Pancreas (tissue), 10 donors: Measurements from ENCODE around the gene TRPC4AP. TPM values are rescaled to one million over a fixed set of nuclear protein-coding genes. Genes with fewer than 3 reads are reported as not detected.
"Not testable (repeated sequence)": the region's sequence is repeated elsewhere in the genome, so short reads cannot be mapped to it uniquely, and the experiment has no call there.

Source experiments
- ATAC-seq, 4 donors: fragments of 200-7000 bp; cut with Tn5 transposase; one replicate each; pipeline versions ENCODE4 v1.8.0 to v1.9.1; 2020; ENCODE audit warnings: mild to moderate bottlenecking in 4 of 4, moderate library complexity in 4 of 4
- DNase-seq, 6 donors: peaks; one replicate each; pipeline ENCODE4 v3.0.0-alpha.2; 2020
- FAIRE-seq: peaks from 2 replicates; lab custom pipeline; 2012; peaks lifted over from hg19 to GRCh38; lab: Jason Lieb, UNC
- H3K27ac ChIP-seq, 4 donors: fragments of 200-600 bp; sonication (generic); 1 replicate in 3 of 4; 2 replicates in 1 of 4; pipeline versions ENCODE4 v1.5.0 to v1.8.0; 2020
- H3K27me3 ChIP-seq, 4 donors: fragments of 200-600 bp; one replicate each; pipeline ENCODE4 v1.8.0; 2021
- H3K36me3 ChIP-seq, 3 donors: fragments of 200-600 bp; sonication (generic) in 1 of 3; one replicate each; pipeline versions ENCODE4 v1.5.0 to v1.8.0; 2020 to 2021
- H3K4me1 ChIP-seq, 3 donors: fragments of 200-600 bp; one replicate each; pipeline ENCODE4 v1.8.0; 2021
- H3K4me3 ChIP-seq, 4 donors: fragments of 200-600 bp; sonication (generic) in 2 of 4; one replicate each; pipeline versions ENCODE4 v1.5.0 to v1.8.0; 2020 to 2021
- H3K9me3 ChIP-seq, 4 donors: fragments of 200-600 bp; one replicate each; pipeline ENCODE4 v1.8.0; 2021
- WGBS, 2 donors: extraction: QIAGEN DNeasy Blood & Tissue Kit; methylation state at CpG; one replicate each; pipeline ENCODE4 v1.1.7; 2013; 5-methylcytosine and 5-hydroxymethylcytosine counted together
- intact Hi-C, 3 donors: fragments of 100-400 bp; cut with DNase I; formaldehyde crosslinking; loops; one replicate each; pipeline versions ENCODE4 v1.11.1 to v1.14.2; 2022
- polyA plus RNA-seq, 2 donors: library from polyadenylated mRNA; stranded (reverse); fragments of 200-250 nt; gene quantifications; one replicate each; pipeline ENCODE4 v1.2.3, GENCODE V29; 2013
- total RNA-seq, 6 donors: library from RNA; stranded (reverse); fragmentation: NEBNext Ultra II Directional in 4 of 6; extraction: Animal tissue kit (Norgen Biotek cat#: 25700) in 4 of 6; gene quantifications; one replicate each; pipeline versions ENCODE4 v1.2.1 to v1.2.4, GENCODE V29; 2021 to 2023
- TF ChIP-seq, protein P1 (sequence below), 4 donors: fragments of 200-600 bp; sonication (generic) in 3 of 4; IDR thresholded peaks; one replicate each; pipeline versions ENCODE4 v1.5.0 to v1.8.0; 2021; ENCODE audit warnings: antibody characterized with exemption in 4 of 4
- donor health status: healthy with polysubstance abuse.
- donor health status: DM: no; HTN: no; CAD: no; lungs with moderate emphysema.
- donor health status: DM: no; HTN: no; CAD: no.
- donor health status: control.
- donor health status: control.
- donor health status: Bipolar disorder and iron deficiency.
- donor health status: DM: yes; HTN: yes; CAD: no.
- donor health status: DM: no; HTN: no; CAD: no.
- donor health status: DM: no; HTN: no; CAD: no.
- donor health status: DM: yes; HTN: yes; CAD: no.

TRPC4AP gene
- total and polyA plus RNA-seq, 8 donors, result 30.7 to 43.1 (median 34.0) TPM

DNA sequence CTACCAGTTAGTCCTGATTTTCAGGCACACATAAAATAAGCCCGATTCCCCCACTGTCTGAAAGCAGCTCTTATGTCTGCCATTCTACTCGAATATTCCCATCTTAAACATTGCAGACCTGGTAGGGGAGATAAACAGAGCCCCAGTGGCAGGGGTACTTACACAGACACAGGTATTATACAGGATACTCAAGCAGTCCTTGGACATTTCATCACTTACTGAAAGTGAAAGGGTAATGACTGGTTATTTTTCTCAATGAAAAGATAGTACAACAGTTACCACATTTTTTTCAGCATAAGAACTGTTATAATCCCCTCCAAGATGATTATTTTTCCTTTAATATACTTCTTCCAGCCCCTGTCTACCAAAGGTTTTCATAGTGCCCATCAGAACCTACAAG, 37.8 kb downstream of the TRPC4AP start:
- WGBS, 2 donors, result 60 to 73% methylated on average over 2 of the region's 2 CpGs
- Histone ChIP-seq H3K36me3 (no peaks in the 10 kb centered on the region), H3K4me1 (peaks cover 0 to 7% (median 0%) of the 10 kb centered on the region in 3 donors), H3K9me3 (no peaks in the 10 kb centered on the region), H3K27ac (no peak overlapping the region), H3K4me3 (no peak overlapping the region), H3K27me3 (no peaks in the 10 kb centered on the region)
- DNase-seq, result no peak
- no peak for ATAC-seq
- intact Hi-C loops, result no loop called here
- no peak for FAIRE-seq
- TF ChIP-seq, protein P1, sequence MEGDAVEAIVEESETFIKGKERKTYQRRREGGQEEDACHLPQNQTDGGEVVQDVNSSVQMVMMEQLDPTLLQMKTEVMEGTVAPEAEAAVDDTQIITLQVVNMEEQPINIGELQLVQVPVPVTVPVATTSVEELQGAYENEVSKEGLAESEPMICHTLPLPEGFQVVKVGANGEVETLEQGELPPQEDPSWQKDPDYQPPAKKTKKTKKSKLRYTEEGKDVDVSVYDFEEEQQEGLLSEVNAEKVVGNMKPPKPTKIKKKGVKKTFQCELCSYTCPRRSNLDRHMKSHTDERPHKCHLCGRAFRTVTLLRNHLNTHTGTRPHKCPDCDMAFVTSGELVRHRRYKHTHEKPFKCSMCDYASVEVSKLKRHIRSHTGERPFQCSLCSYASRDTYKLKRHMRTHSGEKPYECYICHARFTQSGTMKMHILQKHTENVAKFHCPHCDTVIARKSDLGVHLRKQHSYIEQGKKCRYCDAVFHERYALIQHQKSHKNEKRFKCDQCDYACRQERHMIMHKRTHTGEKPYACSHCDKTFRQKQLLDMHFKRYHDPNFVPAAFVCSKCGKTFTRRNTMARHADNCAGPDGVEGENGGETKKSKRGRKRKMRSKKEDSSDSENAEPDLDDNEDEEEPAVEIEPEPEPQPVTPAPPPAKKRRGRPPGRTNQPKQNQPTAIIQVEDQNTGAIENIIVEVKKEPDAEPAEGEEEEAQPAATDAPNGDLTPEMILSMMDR (IDR thresholded peaks at IDR 0.05), result no peak

DNA sequence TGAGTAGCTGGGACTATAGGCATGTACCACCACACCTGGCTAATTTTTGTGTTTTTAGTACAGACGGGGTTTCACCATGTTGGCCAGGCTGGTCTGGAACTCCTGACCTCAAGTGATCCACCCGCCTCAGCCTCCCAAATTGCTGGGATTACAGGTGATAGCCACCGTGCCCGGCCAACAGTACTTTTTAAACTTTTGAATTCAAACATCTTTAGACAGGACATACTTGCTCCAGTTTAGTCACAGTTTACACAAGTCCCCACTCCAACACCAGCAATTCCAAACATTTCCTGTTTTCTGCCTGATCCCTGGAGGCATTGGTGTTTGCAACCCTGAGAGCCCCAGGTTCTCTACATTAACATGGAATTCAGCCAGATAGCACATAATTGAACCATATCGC, 40.0 kb downstream of the TRPC4AP start:
- DNase-seq, FAIRE-seq: not testable (repeated sequence)

DNA sequence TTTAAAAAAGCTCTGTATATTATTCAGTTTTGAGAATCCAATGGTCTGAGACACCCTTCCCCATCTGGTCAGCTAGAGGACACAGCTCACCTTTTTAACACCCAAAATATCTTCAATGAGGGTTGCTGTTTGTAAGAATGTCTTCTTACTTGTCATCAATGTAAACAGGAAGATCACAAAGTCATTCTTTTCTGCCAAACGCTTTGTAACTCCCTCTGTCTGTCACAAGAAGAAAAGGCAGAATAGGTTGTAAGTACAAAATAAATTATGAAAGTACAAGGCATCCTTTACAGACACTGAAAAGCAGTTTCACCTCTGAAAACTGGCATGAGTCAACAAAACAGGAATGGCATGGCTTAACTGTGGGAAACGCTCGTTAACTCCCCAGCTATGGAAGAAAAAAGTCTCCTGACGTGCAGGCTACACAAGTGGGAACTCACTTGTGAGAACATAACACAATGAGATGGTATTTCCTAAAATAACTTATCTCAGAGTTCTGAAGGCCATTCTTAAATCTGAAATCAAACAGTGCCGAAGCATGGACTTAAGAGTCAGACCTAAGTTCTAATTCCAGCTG, 42.7 kb downstream of the TRPC4AP start:
- 50 to 51% methylated on average over 5 of the region's 5 CpGs for WGBS, 2 donors
- Histone ChIP-seq H3K9me3 (no peaks in the 10 kb centered on the region), H3K4me1 (peaks cover 0 to 7% (median 0%) of the 10 kb centered on the region in 3 donors), H3K27ac (no peak overlapping the region), H3K4me3 (no peak overlapping the region), H3K27me3 (no peaks in the 10 kb centered on the region), H3K36me3 (peaks cover 3 to 13% (median 5%) of the 10 kb centered on the region in 3 donors)
- DNase-seq (no peak), ATAC-seq (no peak), FAIRE-seq (no peak)
- TF ChIP-seq, protein P1 (IDR thresholded peaks at IDR 0.05), result no peak
- intact Hi-C loops, result no loop called here

More for the DNA sequence above, 40.0 kb downstream of the TRPC4AP start:
- ATAC-seq, H3K4me3 ChIP-seq, H3K4me1 ChIP-seq, H3K27ac ChIP-seq, H3K27me3 ChIP-seq, intact Hi-C loops, H3K9me3 ChIP-seq: not testable (repeated sequence)
- WGBS, 2 donors, result 93 to 96% methylated on average over 5 of the region's 5 CpGs
- peaks cover 3 to 13% (median 5%) of the 10 kb centered on the region in 3 donors for H3K36me3 ChIP-seq

DNA sequence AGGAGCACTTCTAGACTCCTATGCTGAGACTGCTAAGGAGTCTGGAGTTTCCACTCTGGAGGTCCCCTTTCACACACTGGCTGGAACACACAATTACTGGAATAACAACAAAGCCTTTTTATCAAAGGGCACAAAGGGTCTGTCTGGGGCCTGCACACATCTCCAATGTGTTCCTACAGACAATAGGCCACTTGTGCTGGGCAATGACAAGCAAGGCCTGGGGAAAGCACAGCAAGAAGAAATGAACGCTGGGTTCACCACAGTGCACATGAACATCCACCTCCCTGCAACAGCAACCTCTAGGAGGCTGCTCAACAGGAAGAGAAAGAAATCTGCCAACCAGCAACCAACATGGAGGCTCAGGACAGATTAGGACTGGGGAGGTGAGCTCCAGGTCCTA, 43.9 kb downstream of the TRPC4AP start:
- intact Hi-C loops, result no loop called here
- ATAC-seq (no peak), FAIRE-seq (no peak), DNase-seq (no peak)
- TF ChIP-seq, protein P1 (IDR thresholded peaks at IDR 0.05), result no peak
- H3K36me3 ChIP-seq, result peaks cover 3 to 21% (median 5%) of the 10 kb centered on the region in 3 donors
- 89 to 100% methylated on average over 1 of the region's 1 CpG for WGBS, 2 donors
- no peak overlapping the region for H3K27ac ChIP-seq
- H3K9me3 ChIP-seq, result no peaks in the 10 kb centered on the region
- H3K4me3 ChIP-seq, result no peak overlapping the region
- H3K27me3 ChIP-seq, result no peaks in the 10 kb centered on the region
- no peaks in the 10 kb centered on the region for H3K4me1 ChIP-seq

DNA sequence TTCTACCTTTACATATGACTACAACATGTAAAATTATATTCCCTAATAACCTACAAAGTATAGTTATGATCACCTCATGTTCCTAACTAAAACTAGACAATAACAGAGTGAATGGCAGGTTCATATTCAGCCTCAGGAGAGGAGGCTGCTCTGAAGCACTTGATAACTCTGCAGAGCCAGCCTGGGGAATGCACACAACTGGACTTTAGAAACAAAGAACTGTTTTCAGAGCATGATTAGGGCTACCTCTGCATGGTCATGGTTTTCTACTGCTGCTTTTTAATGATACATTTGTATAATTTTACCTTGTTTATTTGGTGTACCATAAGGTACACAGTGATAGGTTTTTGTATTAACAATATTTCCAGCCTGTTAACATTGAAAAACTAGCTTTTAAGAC, 50.3 kb downstream of the TRPC4AP start:
- Histone ChIP-seq H3K4me1 (peaks cover 7 to 34% (median 14%) of the 10 kb centered on the region in 3 donors), H3K4me3 (no peak overlapping the region), H3K36me3 (peaks cover 0 to 8% (median 0%) of the 10 kb centered on the region in 3 donors), H3K9me3 (no peaks in the 10 kb centered on the region), H3K27ac (no peak overlapping the region), H3K27me3 (no peaks in the 10 kb centered on the region)
- intact Hi-C loops, result no loop called here
- FAIRE-seq (no peak), ATAC-seq (no peak), DNase-seq (no peak)
- TF ChIP-seq, protein P1 (IDR thresholded peaks at IDR 0.05), result no peak
